SK-N-MC (cell line): ENCODE data around the gene COBL.

Experiments
- EZH2 ChIP-seq: fragments of 200-600 bp; sonication (generic); IDR thresholded peaks from one replicate; pipeline ENCODE4 v1.6.1; 2017; ENCODE audit warnings: antibody characterized with exemption
- POLR2AphosphoS5 ChIP-seq: IDR thresholded peaks from 2 replicates; pipeline ENCODE4 v1.6.1; 2012; ENCODE audit warnings: mild to moderate bottlenecking, low read depth, low read length, borderline replicate concordance

DNA sequence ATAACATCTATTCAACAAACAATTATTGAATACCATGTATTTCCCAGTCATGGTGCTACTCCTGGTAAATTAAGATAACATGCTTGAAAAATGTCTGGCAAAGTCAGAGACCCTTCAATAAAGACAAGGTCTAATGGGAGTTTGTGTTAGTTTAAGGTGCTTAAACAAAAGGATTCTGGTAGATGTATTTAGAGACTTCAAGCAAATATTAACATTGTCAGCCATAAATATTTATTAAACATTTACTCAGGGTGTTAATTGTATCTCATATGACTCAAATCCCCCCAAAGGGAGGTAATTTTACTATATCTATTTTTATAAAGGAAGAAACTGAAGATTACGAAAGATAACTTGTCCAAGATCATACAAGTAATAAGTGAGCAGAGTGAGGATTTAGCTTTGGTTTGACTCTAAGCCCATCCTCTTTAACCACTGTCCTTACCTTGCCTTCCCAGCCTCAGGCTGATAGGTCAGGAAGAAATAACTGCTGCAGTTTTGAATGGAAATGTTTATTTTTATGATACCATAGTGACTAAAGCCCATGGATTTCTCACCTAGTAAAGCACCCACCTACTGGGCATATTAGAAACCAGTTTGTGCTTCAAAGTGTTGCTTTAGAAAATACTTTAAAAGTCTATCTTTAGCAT is 215.4 kb downstream of the COBL start:
- no peak for TF ChIP-seq EZH2
- no peak for TF ChIP-seq POLR2AphosphoS5
